NCI-H2107 (cell line): Measurements from ENCODE around the gene CYB5R3.

Source experiments
- DNase-seq: peaks from one replicate; lab custom pipeline; 2025; lab: John Stamatoyannopoulos, UW

The CYB5R3 gene

GRCh38 chr22:42649246-42650099 lies at the start of gene CYB5R3:
CYB5R3 (minus strand) TSS chr22:42649392; CDS start chr22:42649315, 77 bp downstream.
- no peak for DNase-seq

DNA sequence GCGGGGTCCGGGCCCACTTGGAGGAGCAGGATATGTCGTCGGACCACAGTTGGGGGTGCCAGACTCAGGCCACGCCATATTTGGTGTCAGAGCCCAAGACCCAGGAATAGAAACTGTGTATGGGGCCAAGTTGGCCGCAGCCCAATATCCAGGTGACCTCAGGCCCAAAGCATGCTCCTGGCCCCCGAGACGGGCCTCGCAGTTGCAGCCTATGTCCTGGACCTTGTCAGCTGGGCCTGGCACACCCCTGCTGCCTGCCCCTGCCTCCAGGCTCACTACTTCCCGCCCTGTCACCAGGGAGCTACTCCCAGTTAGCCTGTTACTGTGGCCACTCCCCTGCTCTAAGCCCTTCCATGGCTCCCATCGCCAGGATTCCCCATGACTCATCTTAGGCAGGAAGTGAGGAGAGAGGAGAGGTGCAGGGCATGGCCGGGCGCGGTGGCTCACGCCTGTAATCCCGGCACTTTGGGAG lies 48.4 kb upstream of the CYB5R3 start:
- DNase-seq = no peak

DNA sequence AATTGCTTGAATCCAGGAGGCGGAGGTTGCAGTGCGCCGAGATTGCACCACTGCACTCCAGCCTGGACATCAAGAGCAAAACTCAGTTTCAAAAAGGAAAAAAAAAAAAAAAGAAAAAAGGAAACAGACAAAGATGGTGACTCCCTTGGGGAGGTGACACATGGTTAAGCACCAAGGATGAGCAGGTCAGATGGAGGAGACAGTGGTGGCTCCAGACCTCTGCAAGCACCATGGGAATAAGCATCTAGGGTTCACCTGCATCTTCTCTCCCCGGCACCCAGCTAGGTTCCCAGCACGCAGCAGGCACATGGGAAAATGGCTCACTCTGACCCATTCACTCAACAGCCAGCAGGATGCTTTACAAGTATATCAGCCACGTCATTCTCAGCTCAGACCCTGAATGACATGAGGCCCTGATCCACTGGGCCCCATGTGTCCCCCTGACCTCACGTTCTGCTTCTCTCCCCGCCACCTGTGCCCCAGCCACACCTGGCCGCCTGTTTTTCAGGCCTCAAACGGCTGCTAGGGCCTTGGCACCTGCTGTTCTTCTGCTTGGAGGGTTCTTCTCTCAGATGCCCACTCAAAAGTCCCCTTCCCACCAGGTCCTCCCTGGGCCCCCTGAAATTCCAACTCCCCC lies 47.3 kb upstream of the CYB5R3 start:
- no peak for DNase-seq

DNA sequence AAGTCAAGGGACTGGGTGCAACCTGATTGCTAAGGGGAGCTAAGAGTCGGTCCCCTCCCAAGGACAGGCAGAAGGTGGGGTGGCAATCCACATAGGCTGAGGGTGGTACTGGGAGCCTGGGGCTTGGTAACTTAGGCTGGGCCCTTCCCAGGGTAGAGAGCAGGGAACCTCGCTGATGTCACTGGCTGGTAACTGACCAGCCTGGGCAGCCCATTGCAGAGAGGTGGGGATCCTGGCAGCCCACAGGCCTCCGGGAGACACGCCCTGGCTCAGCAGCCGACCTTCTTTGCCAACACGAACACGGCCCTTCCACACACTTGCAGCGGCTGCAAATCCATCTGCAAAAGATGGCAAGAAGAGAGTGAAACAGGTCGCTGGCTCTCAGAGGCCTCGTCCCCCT lies 46.1 kb upstream of the CYB5R3 start:
- DNase-seq = no peak

DNA sequence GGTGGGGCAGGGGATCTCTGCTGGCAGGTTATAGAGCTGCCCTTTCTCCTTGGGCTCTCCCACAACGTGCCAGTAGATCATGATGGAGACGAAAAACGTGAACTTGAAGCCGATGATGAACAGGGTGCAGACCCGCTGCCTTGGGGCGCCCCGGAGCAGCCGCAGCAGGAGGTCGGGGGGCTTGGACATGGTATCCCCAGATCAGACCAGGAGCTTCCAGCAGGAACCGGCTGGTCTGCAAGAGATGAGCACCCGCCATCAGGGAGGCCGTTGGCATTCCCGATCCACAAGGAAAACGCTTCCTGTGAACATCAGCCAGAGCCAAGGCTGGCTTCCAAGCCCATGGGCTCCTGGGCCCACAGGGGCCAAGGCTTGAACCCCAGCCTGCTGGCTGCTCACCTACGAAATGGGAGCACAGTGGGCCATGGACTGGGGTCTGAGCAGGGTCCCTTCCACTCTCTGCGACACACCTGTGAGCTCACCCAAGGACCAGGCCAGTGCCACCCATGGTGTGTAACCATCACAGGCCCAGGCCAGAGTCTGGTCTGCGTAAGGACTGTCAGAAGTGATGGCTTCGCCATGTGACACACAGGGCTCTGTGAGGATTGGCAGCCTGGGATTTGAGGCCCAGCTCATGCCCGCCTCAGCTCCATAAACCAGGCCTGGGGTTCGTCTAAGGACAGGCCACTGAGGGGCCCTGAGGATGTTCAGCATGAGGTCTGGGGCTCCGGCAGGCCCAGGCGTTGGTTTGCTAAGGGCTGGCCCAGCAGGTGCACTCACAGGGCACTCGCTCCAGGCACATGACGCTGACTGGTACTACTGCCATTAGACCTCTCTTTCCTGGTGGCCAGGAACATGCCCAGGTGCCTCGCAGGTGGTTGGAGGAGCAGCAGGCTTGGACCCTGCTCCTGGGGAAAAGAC lies 44.8 kb upstream of the CYB5R3 start:
- no peak for DNase-seq

- DNase-seq = no peak
Observed at GRCh38 chr22:42693055-42693762, 44.0 kb upstream of the CYB5R3 start.

DNA sequence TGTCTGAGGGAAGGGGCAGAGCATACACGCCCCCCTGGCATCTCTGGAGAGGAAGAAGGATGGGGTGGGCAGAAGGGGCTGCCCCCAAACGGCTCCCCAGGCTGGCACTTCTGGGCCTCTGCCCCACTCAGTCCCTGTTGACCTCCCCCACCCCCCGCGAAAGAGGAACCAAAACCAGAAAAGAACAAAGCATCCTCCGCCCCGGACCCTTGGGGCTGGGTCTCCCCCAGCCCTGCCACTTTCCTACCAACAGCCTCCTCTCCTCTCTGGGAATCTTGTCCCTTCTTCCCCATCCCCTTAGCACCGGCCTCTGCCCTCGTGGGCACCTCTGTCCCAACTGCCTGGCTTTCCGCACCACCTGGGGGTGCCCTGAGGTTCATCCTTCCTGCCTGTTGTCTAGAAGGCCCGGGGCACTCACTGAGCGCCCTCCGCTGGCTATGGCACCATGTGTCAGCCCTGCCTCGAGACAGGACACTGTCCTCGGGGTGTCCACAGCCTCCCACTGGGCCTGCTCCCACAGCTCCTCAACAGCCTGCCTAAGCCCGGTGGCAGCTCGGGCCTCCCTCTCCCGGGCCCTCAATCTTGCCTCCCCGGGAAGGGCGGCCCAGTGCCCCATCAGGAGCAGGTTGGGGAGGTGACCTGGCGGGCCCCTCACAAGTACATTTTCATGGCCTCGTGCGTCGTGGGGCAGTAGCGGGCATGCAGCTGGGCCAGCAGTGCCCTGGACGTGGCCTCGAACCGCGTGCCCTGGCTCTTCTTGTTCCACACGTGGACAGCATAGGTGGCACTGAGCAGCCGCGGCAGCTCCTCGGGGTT lies 43.3 kb upstream of the CYB5R3 start:
- DNase-seq = no peak

- DNase-seq = no peak
Observed at GRCh38 chr22:42691440-42691839, 42.2 kb upstream of the CYB5R3 start.

GRCh38 chr22:42688241-42689211 lies 39.3 kb upstream of the CYB5R3 start:
- peak; percentile 53 for DNase-seq

- DNase-seq = no peak
Observed at GRCh38 chr22:42686756-42687491, 37.7 kb upstream of the CYB5R3 start.

- no peak for DNase-seq
Observed at GRCh38 chr22:42685941-42686653, 36.9 kb upstream of the CYB5R3 start.

GRCh38 chr22:42684462-42685195 lies 35.4 kb upstream of the CYB5R3 start:
- DNase-seq = no peak

GRCh38 chr22:42683578-42684283 lies 34.5 kb upstream of the CYB5R3 start:
- DNase-seq = no peak

GRCh38 chr22:42682113-42682851 lies 33.1 kb upstream of the CYB5R3 start:
- DNase-seq = no peak

DNA sequence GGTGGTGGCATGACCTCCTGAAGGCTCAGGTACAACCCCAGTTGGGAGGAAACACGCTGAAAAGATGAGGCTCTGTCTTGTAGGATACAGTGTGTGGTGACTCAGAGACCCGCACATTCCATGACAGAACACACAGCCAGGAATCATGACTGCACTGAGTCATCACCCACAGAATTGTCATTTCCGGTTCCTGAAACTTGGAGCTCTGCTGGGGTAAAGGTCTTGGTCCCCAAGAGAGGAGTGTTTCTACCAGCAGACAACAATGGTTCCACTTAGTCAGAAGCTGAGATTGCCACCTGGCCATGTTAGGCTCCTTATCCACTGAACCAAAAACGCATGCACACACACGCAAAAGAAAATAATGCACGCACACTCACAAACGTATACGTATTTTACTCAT lies 31.5 kb upstream of the CYB5R3 start:
- DNase-seq = no peak

GRCh38 chr22:42679691-42680090 lies 30.5 kb upstream of the CYB5R3 start:
- no peak for DNase-seq
